Measurements from ENCODE around the gene GSX2. TPM values are rescaled to one million over a fixed set of nuclear protein-coding genes. Genes with fewer than 3 reads are reported as not detected.

GSX2 gene
- polyA plus RNA-seq, 5 donors, result not detected

Other genes with a start within 250 kb of the GSX2 start
- 10 to 100 TPM; 26.3 to 34.9 (median 30.4) TPM for gene CHIC2, start 35.6 kb upstream of the GSX2 start, polyA plus RNA-seq (ENCODE audit: insufficient read depth in 1 of 5, insufficient read length in 5 of 5, low replicate concordance in 1 of 5)
- 100 to 1,000 TPM in 4 of 5 donors, 10 to 100 TPM in 1; 70.5 to 149 (median 125) TPM for gene PDGFRA, start 129.1 kb downstream of the GSX2 start, polyA plus RNA-seq (ENCODE audit: insufficient read depth in 1 of 5, insufficient read length in 5 of 5, low replicate concordance in 1 of 5)

Data from right lung (tissue), 5 donors.